BJ (cell line): ENCODE measurements around the gene TMEFF1. TPM values are rescaled to one million over a fixed set of nuclear protein-coding genes. Genes with fewer than 3 reads are reported as not detected.

Experiments used
- CTCF ChIA-PET: fragments of 350-600 bp; formaldehyde crosslinking; extraction: SDS; loops from one replicate; lab custom pipeline; 2021; ENCODE audit warnings: antibody characterized with exemption, inconsistent platforms; lab: Yijun Ruan, JAX
- POLR2A ChIA-PET: fragments of 300-600 bp; sonication (Branson Sonifier 250); formaldehyde crosslinking; extraction: SDS; loops from one replicate; lab custom pipeline; 2021; ENCODE audit warnings: antibody characterized with exemption; lab: Charles Lee
- DNase-seq: peaks from one replicate; pipeline ENCODE4 v3.0.0-alpha.2; 2011; ENCODE audit warnings: low read depth
- H3K27me3 ChIP-seq: 2 replicates; pipeline ENCODE4 v1.6.0; 2011; ENCODE audit warnings: low read length; ENCODE audit not compliant: control insufficient read depth, insufficient read depth
- H3K36me3 ChIP-seq: 2 replicates; pipeline ENCODE4 v1.5.1; 2011; ENCODE audit warnings: low read length; ENCODE audit not compliant: control insufficient read depth, insufficient read depth
- H3K4me3 ChIP-seq: 2 replicates; pipeline ENCODE4 v1.5.1; 2011; ENCODE audit warnings: low read depth, mild to moderate bottlenecking, control low read depth, low read length
- polyA plus RNA-seq: library from polyadenylated mRNA; depleted of rRNA; stranded (reverse); fragments of >200 nt; gene quantifications from 2 replicates; pipeline ENCODE4 v1.2.3, GENCODE V29; 2011; rRNA removed
- TF ChIP-seq, protein P1 (sequence below): IDR thresholded peaks from 2 replicates; pipeline ENCODE4 v1.5.1; 2011; ENCODE audit warnings: low read depth, mild to moderate bottlenecking, control low read depth, inconsistent platforms, low read length, moderate library complexity; ENCODE audit not compliant: insufficient read depth

The TMEFF1 gene
- polyA plus RNA-seq, 1 experiment: 0.10 TPM

DNA sequence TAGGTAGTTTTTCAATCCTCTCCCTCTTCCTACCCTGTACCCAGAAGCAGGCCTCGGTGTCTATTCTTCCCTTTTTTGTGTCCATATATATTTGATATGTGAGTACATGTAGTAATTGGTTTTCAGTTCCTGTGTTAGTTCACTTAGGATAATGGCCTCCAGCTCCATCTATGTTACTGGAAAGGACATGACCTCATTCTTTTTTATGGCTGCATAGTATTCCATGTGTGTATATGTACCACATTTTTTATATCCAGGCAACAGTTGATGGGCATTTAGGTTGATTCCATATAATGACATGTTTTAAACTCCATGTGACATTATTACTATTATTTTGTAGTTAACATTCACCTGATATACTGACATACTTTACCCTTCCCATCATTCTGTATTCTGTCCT, 154.0 kb downstream of the TMEFF1 start:
- H3K36me3 ChIP-seq: no peaks in the 10 kb centered on the region
- ChIA-PET POLR2A (no interaction called here), CTCF (no interaction called here)
- no peak for DNase-seq
- H3K4me3 ChIP-seq: no peak overlapping the region
- H3K27me3 ChIP-seq: no peaks in the 10 kb centered on the region
- TF ChIP-seq, protein P1, sequence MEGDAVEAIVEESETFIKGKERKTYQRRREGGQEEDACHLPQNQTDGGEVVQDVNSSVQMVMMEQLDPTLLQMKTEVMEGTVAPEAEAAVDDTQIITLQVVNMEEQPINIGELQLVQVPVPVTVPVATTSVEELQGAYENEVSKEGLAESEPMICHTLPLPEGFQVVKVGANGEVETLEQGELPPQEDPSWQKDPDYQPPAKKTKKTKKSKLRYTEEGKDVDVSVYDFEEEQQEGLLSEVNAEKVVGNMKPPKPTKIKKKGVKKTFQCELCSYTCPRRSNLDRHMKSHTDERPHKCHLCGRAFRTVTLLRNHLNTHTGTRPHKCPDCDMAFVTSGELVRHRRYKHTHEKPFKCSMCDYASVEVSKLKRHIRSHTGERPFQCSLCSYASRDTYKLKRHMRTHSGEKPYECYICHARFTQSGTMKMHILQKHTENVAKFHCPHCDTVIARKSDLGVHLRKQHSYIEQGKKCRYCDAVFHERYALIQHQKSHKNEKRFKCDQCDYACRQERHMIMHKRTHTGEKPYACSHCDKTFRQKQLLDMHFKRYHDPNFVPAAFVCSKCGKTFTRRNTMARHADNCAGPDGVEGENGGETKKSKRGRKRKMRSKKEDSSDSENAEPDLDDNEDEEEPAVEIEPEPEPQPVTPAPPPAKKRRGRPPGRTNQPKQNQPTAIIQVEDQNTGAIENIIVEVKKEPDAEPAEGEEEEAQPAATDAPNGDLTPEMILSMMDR: no peak

Other genes starting within 250 kb of the TMEFF1 start
- 12.8 and 23.6 TPM in 2 replicates for gene TEX10, start 120.2 kb upstream of the TMEFF1 start, polyA plus RNA-seq
- gene MSANTD3, start 46.0 kb upstream of the TMEFF1 start, polyA plus RNA-seq: 34.5 and 38.3 TPM in 2 replicates
- 0.21 and 0.28 TPM in 2 replicates for gene CAVIN4, start 104.9 kb downstream of the TMEFF1 start, polyA plus RNA-seq